Erythroblast (primary cell): ENCODE measurements around the gene GIGYF2.
A peak's percentile ranks its signal among the peaks of the same experiment; 100 is the strongest.

Source experiments
- DNase-seq, 2 experiments: peaks; one replicate each; lab custom pipeline; 2025; lab: John Stamatoyannopoulos, UW
- GATA1 ChIP-seq: IDR thresholded peaks from 2 replicates; pipeline ENCODE4 v1.6.1; 2011; ENCODE audit warnings: low read depth, mild to moderate bottlenecking, control low read depth, low read length, moderate library complexity
- POLR2A ChIP-seq: IDR thresholded peaks from 2 replicates; pipeline ENCODE4 v1.6.1; 2011; ENCODE audit warnings: mild to moderate bottlenecking, low read length

Gene GIGYF2

GRCh38 chr2:232697059-232697806 is at the start of gene GIGYF2:
TSS of gene GIGYF2 (plus strand) at chr2:232697331. CDS start at chr2:232735198, 37,867 bp downstream.
- peak; percentile 94 to 96 for DNase-seq
- TF ChIP-seq POLR2A: peak; percentile 67
- TF ChIP-seq GATA1: no peak

- TF ChIP-seq POLR2A (no peak), GATA1 (no peak)
- DNase-seq: no peak
These were observed 48.1 kb upstream of the GIGYF2 start for GRCh38 chr2:232649033-232649432.

- TF ChIP-seq POLR2A: no peak
- TF ChIP-seq GATA1: no peak
- no peak for DNase-seq
These were observed 44.7 kb upstream of the GIGYF2 start for GRCh38 chr2:232652505-232652851.

- DNase-seq: no peak
- TF ChIP-seq POLR2A: no peak
- no peak for TF ChIP-seq GATA1
These were observed 43.7 kb upstream of the GIGYF2 start for GRCh38 chr2:232653441-232653840.

- DNase-seq: no peak
- TF ChIP-seq GATA1 (no peak), POLR2A (no peak)
These were observed 41.7 kb upstream of the GIGYF2 start for GRCh38 chr2:232655392-232655791.

- TF ChIP-seq POLR2A: no peak
- no peak for TF ChIP-seq GATA1
- DNase-seq: no peak
These were observed 38.8 kb upstream of the GIGYF2 start for GRCh38 chr2:232658217-232658785.

- TF ChIP-seq GATA1 (no peak), POLR2A (no peak)
- no peak for DNase-seq
These were observed 37.8 kb upstream of the GIGYF2 start for GRCh38 chr2:232659359-232659758.

GRCh38 chr2:232662486-232663260 is 34.5 kb upstream of the GIGYF2 start:
- no peak for TF ChIP-seq POLR2A
- TF ChIP-seq GATA1: no peak
- no peak for DNase-seq

GRCh38 chr2:232666051-232666805 is 30.9 kb upstream of the GIGYF2 start:
- TF ChIP-seq GATA1 (no peak), POLR2A (no peak)
- DNase-seq: no peak

GRCh38 chr2:232667989-232668583 is 29.0 kb upstream of the GIGYF2 start:
- DNase-seq: no peak
- TF ChIP-seq GATA1 (no peak), POLR2A (no peak)

- DNase-seq: no peak
- no peak for TF ChIP-seq GATA1
- TF ChIP-seq POLR2A: no peak
These were observed 28.2 kb upstream of the GIGYF2 start for GRCh38 chr2:232668805-232669444.

- TF ChIP-seq GATA1: no peak
- TF ChIP-seq POLR2A: no peak
- DNase-seq: no peak
These were observed 24.5 kb upstream of the GIGYF2 start for GRCh38 chr2:232672588-232672987.
